Measurements from ENCODE around the gene RPSA. TPM values are rescaled to one million over a fixed set of nuclear protein-coding genes. Genes with fewer than 3 reads are reported as not detected.

RPSA gene
- total and polyA plus RNA-seq, 9 of the 15 experiments (the other 6 are each of a cell fraction or from before 2014, with no cell fraction given), result 2,290 to 4,272 (median 2,730) TPM

DNA sequence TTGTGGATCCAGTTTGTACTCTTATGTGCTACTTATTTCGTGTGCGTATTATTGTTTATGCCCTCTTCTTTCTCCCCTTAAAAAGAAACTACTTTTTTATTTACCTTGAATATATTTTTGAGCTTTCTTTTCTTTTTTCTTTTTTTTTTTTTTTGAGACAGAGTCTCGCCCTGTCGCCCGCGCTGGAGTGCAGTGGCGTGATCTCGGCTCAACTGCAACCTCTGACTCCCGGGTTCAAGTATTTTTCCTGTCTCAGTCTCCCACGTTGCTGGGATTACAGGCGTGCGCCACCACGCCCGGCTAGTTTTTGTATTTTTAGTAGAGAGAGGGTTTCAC is 21.9 kb upstream of the RPSA start (continued):
- TF ChIP-seq SIN3A (IDR thresholded peaks at IDR 0.05; ENCODE audit: borderline replicate concordance in 2 of 2, control insufficient read depth in 1 of 2, low read depth in 2 of 2, low read length in 2 of 2) (no peak), NCOA4 (IDR thresholded peaks at IDR 0.05; ENCODE audit: partially characterized antibody) (no peak), CBFA2T3 (IDR thresholded peaks at IDR 0.05) (no peak), FOXA1 (IDR thresholded peaks at IDR 0.05; ENCODE audit: borderline replicate concordance) (no peak), ELF4 (CRISPR knock-in tag; IDR thresholded peaks at IDR 0.05) (no peak), ZNF316 (IDR thresholded peaks at IDR 0.05) (no peak), SMARCA5 (IDR thresholded peaks at IDR 0.05) (0 out of 2 replicates have a peak, but pooled peaks have one; percentile 38), ZSCAN29 (IDR thresholded peaks at IDR 0.05) (0 out of 2 replicates have a peak, but pooled peaks have one; percentile 37), DMBX1 (CRISPR knock-in tag; IDR thresholded peaks at IDR 0.05; ENCODE audit: borderline replicate concordance) (no peak), SP2 (IDR thresholded peaks at IDR 0.05; ENCODE audit: extremely low read depth, low read depth, low read length, poor library complexity, severe bottlenecking) (no peak), JUNB (CRISPR knock-in tag; conservative IDR thresholded peaks at IDR 0.05) (no peak), ZKSCAN8 (CRISPR knock-in tag; IDR thresholded peaks at IDR 0.05) (no peak), LARP7 (IDR thresholded peaks at IDR 0.05) (no peak), PHB2 (IDR thresholded peaks at IDR 0.05; ENCODE audit: low read depth) (no peak), ZNF134 (CRISPR knock-in tag; conservative IDR thresholded peaks at IDR 0.05) (no peak), XRCC3 (IDR thresholded peaks at IDR 0.05) (no peak), DNMT1 (IDR thresholded peaks at IDR 0.05) (peak; percentile 32; the same call in 1 of the 2 replicates), ZNF146 (CRISPR knock-in tag; IDR thresholded peaks at IDR 0.05; ENCODE audit: unreplicated experiment) (no peak)
- TF ChIP-seq, protein P1, sequence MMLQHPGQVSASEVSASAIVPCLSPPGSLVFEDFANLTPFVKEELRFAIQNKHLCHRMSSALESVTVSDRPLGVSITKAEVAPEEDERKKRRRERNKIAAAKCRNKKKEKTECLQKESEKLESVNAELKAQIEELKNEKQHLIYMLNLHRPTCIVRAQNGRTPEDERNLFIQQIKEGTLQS (IDR thresholded peaks at IDR 0.05), result no peak
- TF ChIP-seq, protein P1 (CRISPR knock-in tag; conservative IDR thresholded peaks at IDR 0.05), result no peak
- TF ChIP-seq, protein P2, sequence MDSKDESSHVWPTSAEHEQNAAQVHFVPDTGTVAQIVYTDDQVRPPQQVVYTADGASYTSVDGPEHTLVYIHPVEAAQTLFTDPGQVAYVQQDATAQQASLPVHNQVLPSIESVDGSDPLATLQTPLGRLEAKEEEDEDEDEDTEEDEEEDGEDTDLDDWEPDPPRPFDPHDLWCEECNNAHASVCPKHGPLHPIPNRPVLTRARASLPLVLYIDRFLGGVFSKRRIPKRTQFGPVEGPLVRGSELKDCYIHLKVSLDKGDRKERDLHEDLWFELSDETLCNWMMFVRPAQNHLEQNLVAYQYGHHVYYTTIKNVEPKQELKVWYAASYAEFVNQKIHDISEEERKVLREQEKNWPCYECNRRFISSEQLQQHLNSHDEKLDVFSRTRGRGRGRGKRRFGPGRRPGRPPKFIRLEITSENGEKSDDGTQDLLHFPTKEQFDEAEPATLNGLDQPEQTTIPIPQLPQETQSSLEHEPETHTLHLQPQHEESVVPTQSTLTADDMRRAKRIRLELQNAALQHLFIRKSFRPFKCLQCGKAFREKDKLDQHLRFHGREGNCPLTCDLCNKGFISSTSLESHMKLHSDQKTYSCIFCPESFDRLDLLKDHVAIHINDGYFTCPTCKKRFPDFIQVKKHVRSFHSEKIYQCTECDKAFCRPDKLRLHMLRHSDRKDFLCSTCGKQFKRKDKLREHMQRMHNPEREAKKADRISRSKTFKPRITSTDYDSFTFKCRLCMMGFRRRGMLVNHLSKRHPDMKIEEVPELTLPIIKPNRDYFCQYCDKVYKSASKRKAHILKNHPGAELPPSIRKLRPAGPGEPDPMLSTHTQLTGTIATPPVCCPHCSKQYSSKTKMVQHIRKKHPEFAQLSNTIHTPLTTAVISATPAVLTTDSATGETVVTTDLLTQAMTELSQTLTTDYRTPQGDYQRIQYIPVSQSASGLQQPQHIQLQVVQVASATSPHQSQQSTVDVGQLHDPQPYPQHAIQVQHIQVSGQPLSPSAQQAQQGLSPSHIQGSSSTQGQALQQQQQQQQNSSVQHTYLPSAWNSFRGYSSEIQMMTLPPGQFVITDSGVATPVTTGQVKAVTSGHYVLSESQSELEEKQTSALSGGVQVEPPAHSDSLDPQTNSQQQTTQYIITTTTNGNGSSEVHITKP (IDR thresholded peaks at IDR 0.05; ENCODE audit: partially characterized antibody), result no peak
- TF ChIP-seq, protein P3, sequence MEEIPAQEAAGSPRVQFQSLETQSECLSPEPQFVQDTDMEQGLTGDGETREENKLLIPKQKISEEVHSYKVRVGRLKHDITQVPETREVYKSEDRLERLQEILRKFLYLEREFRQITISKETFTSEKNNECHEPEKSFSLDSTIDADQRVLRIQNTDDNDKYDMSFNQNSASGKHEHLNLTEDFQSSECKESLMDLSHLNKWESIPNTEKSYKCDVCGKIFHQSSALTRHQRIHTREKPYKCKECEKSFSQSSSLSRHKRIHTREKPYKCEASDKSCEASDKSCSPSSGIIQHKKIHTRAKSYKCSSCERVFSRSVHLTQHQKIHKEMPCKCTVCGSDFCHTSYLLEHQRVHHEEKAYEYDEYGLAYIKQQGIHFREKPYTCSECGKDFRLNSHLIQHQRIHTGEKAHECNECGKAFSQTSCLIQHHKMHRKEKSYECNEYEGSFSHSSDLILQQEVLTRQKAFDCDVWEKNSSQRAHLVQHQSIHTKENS (CRISPR knock-in tag; IDR thresholded peaks at IDR 0.05), result no peak
- TF ChIP-seq, protein P4, sequence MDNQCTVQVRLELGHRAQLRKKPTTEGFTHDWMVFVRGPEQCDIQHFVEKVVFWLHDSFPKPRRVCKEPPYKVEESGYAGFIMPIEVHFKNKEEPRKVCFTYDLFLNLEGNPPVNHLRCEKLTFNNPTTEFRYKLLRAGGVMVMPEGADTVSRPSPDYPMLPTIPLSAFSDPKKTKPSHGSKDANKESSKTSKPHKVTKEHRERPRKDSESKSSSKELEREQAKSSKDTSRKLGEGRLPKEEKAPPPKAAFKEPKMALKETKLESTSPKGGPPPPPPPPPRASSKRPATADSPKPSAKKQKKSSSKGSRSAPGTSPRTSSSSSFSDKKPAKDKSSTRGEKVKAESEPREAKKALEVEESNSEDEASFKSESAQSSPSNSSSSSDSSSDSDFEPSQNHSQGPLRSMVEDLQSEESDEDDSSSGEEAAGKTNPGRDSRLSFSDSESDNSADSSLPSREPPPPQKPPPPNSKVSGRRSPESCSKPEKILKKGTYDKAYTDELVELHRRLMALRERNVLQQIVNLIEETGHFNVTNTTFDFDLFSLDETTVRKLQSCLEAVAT (IDR thresholded peaks at IDR 0.05), result peak in 1 of 2 experiments; percentile 60; a peak in 1 of 4 replicates
- TF ChIP-seq, protein P5, sequence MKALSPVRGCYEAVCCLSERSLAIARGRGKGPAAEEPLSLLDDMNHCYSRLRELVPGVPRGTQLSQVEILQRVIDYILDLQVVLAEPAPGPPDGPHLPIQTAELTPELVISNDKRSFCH (CRISPR knock-in tag; IDR thresholded peaks at IDR 0.05), result no peak
- TF ChIP-seq, protein P5 (tag; IDR thresholded peaks at IDR 0.05), result no peak
